ENCODE results near the gene HIBADH. TPM values are rescaled to one million over a fixed set of nuclear protein-coding genes. Genes with fewer than 3 reads are reported as not detected.

Gene HIBADH
- total and polyA plus RNA-seq, 10 of the 15 experiments (the other 5 are each of a cell fraction or from before 2014, with no cell fraction given) = 8.7 to 36.1 (median 18.6) TPM

GRCh38 chr7:27518561-27519350, 143.9 kb downstream of the HIBADH start:
- intact Hi-C loops (cut with micrococcal nuclease; ENCODE audit: unreplicated experiment) (no loop called here), in situ Hi-C loops (cut with MboI) (no loop called here)
- no peaks in the 10 kb centered on the region for H3K79me2 ChIP-seq (ENCODE audit: control insufficient read depth, insufficient read depth, low read length)
- no peaks in the 10 kb centered on the region for H3K36me3 ChIP-seq (ENCODE audit: control insufficient read depth in 2 of 2, insufficient read depth in 2 of 2, low read length in 1 of 2)
- no peak for FAIRE-seq
- ChIA-PET POLR2A (no interaction called here), RAD21 (ENCODE audit: unreplicated experiment) (no interaction called here), CTCF (no interaction called here), SMC1A (ENCODE audit: uncharacterized antibody, unreplicated experiment) (interaction anchor here (0.5 kb wide), 1 partner anchor 1136 kb away, joined by 3 read pairs; no protein-coding TSS in a partner anchor)
- H3K9ac ChIP-seq (ENCODE audit: control insufficient read depth, insufficient read depth, low read length) = no peak overlapping the region
- H3K9me3 ChIP-seq (replicated peaks; ENCODE audit: control insufficient read depth, insufficient read depth, low read length) = no peaks in the 10 kb centered on the region
- BruUV-seq (replicated peaks) = no TSS peak
- H3K27ac ChIP-seq (ENCODE audit: control insufficient read depth, insufficient read depth) = no peak overlapping the region
- DNase-seq (ENCODE audit: low read depth, low spot score) = no peak
- TF ChIP-seq MYB (IDR thresholded peaks at IDR 0.05; ENCODE audit: borderline replicate concordance, low read depth, low read length) = no peak
- TF ChIP-seq CEBPZ (IDR thresholded peaks at IDR 0.05; ENCODE audit: low read depth, low read length) = no peak
- TF ChIP-seq MTA3 (IDR thresholded peaks at IDR 0.05; ENCODE audit: borderline replicate concordance, low read length) = no peak
- TF ChIP-seq EED (IDR thresholded peaks at IDR 0.05; ENCODE audit: low read depth) = no peak
- no peak for TF ChIP-seq RAD21 (IDR thresholded peaks at IDR 0.05; ENCODE audit: insufficient read depth, low read depth, low read length)
- TF ChIP-seq SPI1 (IDR thresholded peaks at IDR 0.05; ENCODE audit: borderline replicate concordance, insufficient read depth, low read depth, low read length) = no peak
- H3K27me3 ChIP-seq (replicated peaks in 1 of 2; ENCODE audit: control insufficient read depth in 2 of 2, insufficient read depth in 2 of 2, low read length in 1 of 2) = no peaks in the 10 kb centered on the region
- H3K4me2 ChIP-seq (ENCODE audit: control insufficient read depth, insufficient read depth) = no peak overlapping the region
- H3K4me1 ChIP-seq (ENCODE audit: control insufficient read depth, insufficient read depth, low read length) = no peaks in the 10 kb centered on the region
- H2AFZ ChIP-seq (ENCODE audit: control insufficient read depth, low read depth, low read length) = no peak overlapping the region
- no peaks in the 10 kb centered on the region for H4K20me1 ChIP-seq (ENCODE audit: control insufficient read depth, insufficient read depth)
- H3K4me3 ChIP-seq = no peak overlapping the region
- WGBS (ENCODE audit: insufficient coverage, insufficient replicate concordance, low lambda C conversion rate, missing lambda C conversion rate) = 47% methylated on average over 4 of the region's 4 CpGs
- ATAC-seq = no peak
